ENCODE results near the gene ADAMTS3. TPM values are rescaled to one million over a fixed set of nuclear protein-coding genes. Genes with fewer than 3 reads are reported as not detected.

Gene ADAMTS3
- total RNA-seq (10 to 100 TPM in 1 of 9 donors, 1 to 10 TPM in 8; 1.1 to 13.1 (median 2.5) TPM), polyA plus RNA-seq (1 to 10 TPM; 1.0 to 2.3 (median 1.1) TPM)
- long read RNA-seq, donor 1, result 0 reads
- long read RNA-seq, donor 2, result 0 reads
- long read RNA-seq, donor 3, result 0 reads
- long read RNA-seq, donor 4, result 0 reads
- long read RNA-seq, donor 5, partial matches to known transcripts, result 0 of 1 reads
- long read RNA-seq, donor 5, other reads (novel, unspliced or antisense), result 1 of 1 reads
- long read RNA-seq, donor 6, result 0 reads
- long read RNA-seq, donor 7, result 0 reads
- long read RNA-seq, donor 8, result 0 reads
- long read RNA-seq, donor 9, result 0 reads
- long read RNA-seq, donor 10, result 0 reads

DNA sequence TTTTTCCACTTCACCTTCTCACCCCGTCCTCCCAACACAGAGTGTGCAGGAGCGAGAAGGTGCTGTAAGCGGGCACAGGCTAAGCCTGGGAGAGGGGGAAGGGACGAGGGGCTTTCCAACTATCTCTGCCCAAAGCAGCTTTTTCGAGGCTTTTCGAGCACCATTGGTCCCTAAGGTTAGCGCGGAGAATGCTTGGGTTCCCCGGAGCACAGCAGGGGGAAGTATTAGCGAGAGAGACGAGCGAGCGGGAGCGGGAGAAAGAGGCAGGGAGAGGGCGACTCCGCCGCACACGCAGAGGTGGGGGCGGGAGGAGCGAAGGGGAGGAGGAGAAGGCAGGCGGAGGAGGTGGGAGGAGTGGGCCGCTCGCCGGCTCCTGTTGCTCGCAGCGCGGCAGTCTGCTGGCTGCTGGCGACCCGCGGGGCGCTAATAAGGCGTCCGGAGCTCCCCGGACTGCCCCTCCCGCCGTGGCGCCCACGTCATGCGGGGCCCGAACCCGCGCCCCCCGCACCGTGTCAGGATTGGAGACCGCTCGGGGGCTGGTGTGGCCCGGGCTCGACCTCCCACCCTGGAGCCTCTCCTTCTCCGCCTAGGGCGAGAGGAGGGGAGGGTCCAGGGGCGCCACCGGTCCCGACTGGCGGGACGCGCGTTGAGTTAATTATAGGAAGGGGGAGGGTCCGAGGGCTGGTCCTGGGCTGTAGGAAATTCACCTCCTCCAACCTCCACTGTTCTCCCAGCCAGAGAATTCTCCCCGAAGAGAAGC is at the start of gene ADAMTS3:
ADAMTS3 (minus strand) TSS at position 263 of the 760 bp plus-strand sequence. CDS start 459 bp downstream, outside the sequence.
- 0 to 1% (median 0%) methylated on average over 27 to 59 of the region's 59 CpGs for WGBS, 4 donors
- intact Hi-C loops (cut with DNase I), result no loop called here
- H3K27ac ChIP-seq, result peak within 1 kb of the TSS; percentile 31 to 88 (median 67)
- DNase-seq, result peak; percentile 62 to 77 (median 65)
- TF ChIP-seq POLR2A (IDR thresholded peaks at IDR 0.05), result no peak
- no peaks in the 10 kb centered on the region for H3K36me3 ChIP-seq (replicated peaks in 1 of 2)
- H3K4me3 ChIP-seq, result peak within 1 kb of the TSS in 3 of 4 donors; percentile 9 to 77 (median 42)
- peaks cover 0 to 9% of the 10 kb centered on the region in 2 donors for H3K4me1 ChIP-seq (replicated peaks in 1 of 2)
- H3K27me3 ChIP-seq, result no peaks in the 10 kb centered on the region
- H3K9me3 ChIP-seq (replicated peaks in 1 of 3), result no peaks in the 10 kb centered on the region

DNA sequence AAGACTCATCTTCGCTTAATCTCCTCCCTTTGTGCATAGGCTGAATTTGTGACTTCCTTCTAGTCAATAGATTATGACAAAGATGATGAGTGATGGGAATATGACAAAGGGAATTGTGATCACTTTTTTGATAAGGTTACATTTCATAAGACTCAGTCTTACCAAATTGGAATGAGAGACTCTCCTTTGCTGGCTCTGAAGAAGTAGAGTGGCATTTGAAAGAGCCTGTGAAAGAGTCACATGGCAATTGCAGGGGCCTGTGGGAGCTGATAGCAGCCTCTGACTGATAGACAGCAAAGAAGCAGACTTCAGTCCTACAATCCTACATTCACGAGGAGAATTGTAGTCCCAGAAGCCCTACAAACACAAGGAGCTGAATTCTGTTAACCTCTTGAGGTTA is 44.9 kb upstream of the ADAMTS3 start:
- Histone ChIP-seq H3K9me3 (replicated peaks in 1 of 3) (no peaks in the 10 kb centered on the region), H3K36me3 (replicated peaks in 1 of 2) (no peaks in the 10 kb centered on the region), H3K4me3 (no peak overlapping the region), H3K27me3 (no peaks in the 10 kb centered on the region), H3K4me1 (replicated peaks in 1 of 2) (no peaks in the 10 kb centered on the region), H3K27ac (no peak overlapping the region)
- no peak for TF ChIP-seq POLR2A (IDR thresholded peaks at IDR 0.05)
- TF ChIP-seq, protein P1, sequence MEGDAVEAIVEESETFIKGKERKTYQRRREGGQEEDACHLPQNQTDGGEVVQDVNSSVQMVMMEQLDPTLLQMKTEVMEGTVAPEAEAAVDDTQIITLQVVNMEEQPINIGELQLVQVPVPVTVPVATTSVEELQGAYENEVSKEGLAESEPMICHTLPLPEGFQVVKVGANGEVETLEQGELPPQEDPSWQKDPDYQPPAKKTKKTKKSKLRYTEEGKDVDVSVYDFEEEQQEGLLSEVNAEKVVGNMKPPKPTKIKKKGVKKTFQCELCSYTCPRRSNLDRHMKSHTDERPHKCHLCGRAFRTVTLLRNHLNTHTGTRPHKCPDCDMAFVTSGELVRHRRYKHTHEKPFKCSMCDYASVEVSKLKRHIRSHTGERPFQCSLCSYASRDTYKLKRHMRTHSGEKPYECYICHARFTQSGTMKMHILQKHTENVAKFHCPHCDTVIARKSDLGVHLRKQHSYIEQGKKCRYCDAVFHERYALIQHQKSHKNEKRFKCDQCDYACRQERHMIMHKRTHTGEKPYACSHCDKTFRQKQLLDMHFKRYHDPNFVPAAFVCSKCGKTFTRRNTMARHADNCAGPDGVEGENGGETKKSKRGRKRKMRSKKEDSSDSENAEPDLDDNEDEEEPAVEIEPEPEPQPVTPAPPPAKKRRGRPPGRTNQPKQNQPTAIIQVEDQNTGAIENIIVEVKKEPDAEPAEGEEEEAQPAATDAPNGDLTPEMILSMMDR (IDR thresholded peaks at IDR 0.05), result no peak
- intact Hi-C loops (cut with DNase I), result no loop called here
- WGBS, 4 donors, result 58 to 66% (median 62%) methylated on average over 2 of the region's 2 CpGs
- DNase-seq, result no peak

DNA sequence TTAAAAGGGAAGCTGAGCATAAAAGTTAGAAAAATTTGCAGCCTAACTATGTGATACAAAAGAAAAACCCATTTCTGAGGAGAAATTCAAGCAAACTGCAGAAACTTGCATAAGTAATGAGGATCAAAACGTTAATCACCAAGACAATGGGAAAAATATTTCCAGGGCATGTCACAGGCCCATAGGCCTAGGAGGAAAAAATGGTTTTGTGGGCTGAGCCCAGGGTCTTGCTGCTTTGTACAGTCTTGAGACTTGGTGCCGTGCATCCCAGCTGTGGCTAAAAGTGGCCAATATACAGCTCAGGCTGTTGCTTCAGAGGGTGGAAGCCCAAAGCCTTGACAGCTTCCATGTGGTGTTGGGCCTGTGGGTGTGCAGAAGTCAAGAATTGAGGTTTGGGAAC is 37.7 kb upstream of the ADAMTS3 start:
- Histone ChIP-seq H3K27ac (no peak overlapping the region), H3K4me3 (no peak overlapping the region), H3K9me3 (replicated peaks in 1 of 3) (no peaks in the 10 kb centered on the region), H3K36me3 (replicated peaks in 1 of 2) (no peaks in the 10 kb centered on the region), H3K4me1 (replicated peaks in 1 of 2) (no peaks in the 10 kb centered on the region), H3K27me3 (no peaks in the 10 kb centered on the region)
- 70 to 84% (median 74%) methylated on average over 2 of the region's 2 CpGs for whole genome bisulfite sequencing, 4 donors
- DNase-seq, result no peak
- intact Hi-C loops (cut with DNase I), result no loop called here
- no peak for TF ChIP-seq POLR2A (IDR thresholded peaks at IDR 0.05)
- TF ChIP-seq, protein P1 (IDR thresholded peaks at IDR 0.05), result no peak

DNA sequence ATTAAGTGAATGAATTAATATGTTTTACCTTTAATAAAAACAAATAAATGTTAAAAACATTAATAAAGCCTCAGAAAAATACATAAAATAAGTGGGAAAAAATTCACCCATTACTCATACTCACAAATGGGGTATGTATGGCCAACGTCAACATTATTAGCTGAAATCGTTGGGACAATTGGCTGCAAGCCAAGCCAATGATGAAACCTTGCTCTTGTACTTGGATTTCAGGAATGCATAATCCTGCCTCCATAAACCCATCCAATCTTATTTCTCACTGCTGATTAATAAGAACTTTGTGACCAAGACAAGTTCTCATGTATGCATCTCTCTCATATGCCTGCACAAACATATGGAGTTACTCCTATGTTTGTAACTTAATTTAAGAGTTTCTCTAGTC is 35.3 kb upstream of the ADAMTS3 start:
- H3K4me3 ChIP-seq, result no peak overlapping the region
- no peaks in the 10 kb centered on the region for H3K27me3 ChIP-seq
- H3K27ac ChIP-seq, result no peak overlapping the region
- no peaks in the 10 kb centered on the region for H3K4me1 ChIP-seq (replicated peaks in 1 of 2)
- DNase-seq, result peak in 2 of 7 donors; percentile 4 to 15
- no peaks in the 10 kb centered on the region for H3K36me3 ChIP-seq (replicated peaks in 1 of 2)
- H3K9me3 ChIP-seq (replicated peaks in 1 of 3), result no peaks in the 10 kb centered on the region
- TF ChIP-seq POLR2A (IDR thresholded peaks at IDR 0.05), result no peak
- TF ChIP-seq, protein P1 (IDR thresholded peaks at IDR 0.05), result no peak
- intact Hi-C loops (cut with DNase I), result no loop called here
- 40 to 59% (median 51%) methylated on average over 2 of the region's 2 CpGs for WGBS, 4 donors
